GM23338 (cell line): ENCODE data around the gene KRTAP5-4. TPM values are rescaled to one million over a fixed set of nuclear protein-coding genes. Genes with fewer than 3 reads are reported as not detected.

Experiments
- ATAC-seq: fragments of 200-7000 bp; cut with Tn5 transposase; 3 replicates; pipeline ENCODE4 v1.9.1; 2020
- DNase-seq: peaks from one replicate; pipeline ENCODE4 v3.0.0-alpha.2; 2015; ENCODE audit warnings: low spot score
- H2AFZ ChIP-seq: fragments of 200-600 bp; sonication (generic); 2 replicates; pipeline ENCODE4 v1.8.0; 2016; ENCODE audit warnings: antibody characterized with exemption, mild to moderate bottlenecking, moderate library complexity
- H3F3A ChIP-seq: fragments of 200-600 bp; sonication (generic); replicated peaks from 2 replicates; pipeline ENCODE4 v1.8.0; 2017; ENCODE audit warnings: antibody characterized with exemption, mixed run types, low read depth
- H3K27ac ChIP-seq: fragments of 200-600 bp; sonication (generic); 2 replicates; pipeline ENCODE4 v1.6.1; 2016; ENCODE audit warnings: low read depth
- H3K27me3 ChIP-seq: fragments of 200-600 bp; sonication (generic); 2 replicates; pipeline ENCODE4 v1.8.0; 2016; ENCODE audit warnings: mild to moderate bottlenecking, mixed run types, moderate library complexity; ENCODE audit not compliant: insufficient read depth
- H3K36me3 ChIP-seq: fragments of 200-600 bp; sonication (generic); 2 replicates; pipeline ENCODE4 v1.8.0; 2016; ENCODE audit warnings: mild to moderate bottlenecking; ENCODE audit not compliant: insufficient read depth
- H3K4me1 ChIP-seq: fragments of 200-600 bp; sonication (generic); 2 replicates; pipeline ENCODE4 v1.8.0; 2016; ENCODE audit warnings: mild to moderate bottlenecking, moderate library complexity; ENCODE audit not compliant: insufficient read depth
- H3K4me2 ChIP-seq: fragments of 200-600 bp; sonication (generic); 2 replicates; pipeline ENCODE4 v1.7.1; 2017; ENCODE audit warnings: mixed run types
- H3K4me3 ChIP-seq: fragments of 200-600 bp; sonication (generic); 2 replicates; pipeline ENCODE4 v1.6.1; 2016; ENCODE audit warnings: mixed run types
- H3K79me2 ChIP-seq: fragments of 200-600 bp; sonication (generic); replicated peaks from 2 replicates; pipeline ENCODE4 v1.8.0; 2017; ENCODE audit warnings: mild to moderate bottlenecking; ENCODE audit not compliant: insufficient read depth
- H3K9me2 ChIP-seq: fragments of 200-600 bp; sonication (generic); 2 replicates; pipeline ENCODE4 v1.8.0; 2017; ENCODE audit not compliant: insufficient read depth
- H4K20me1 ChIP-seq: fragments of 200-600 bp; sonication (generic); replicated peaks from 2 replicates; pipeline ENCODE4 v1.8.0; 2017; ENCODE audit warnings: mild to moderate bottlenecking; ENCODE audit not compliant: insufficient read depth
- H3K27ac Mint-ChIP-seq: 2 replicates; pipeline ENCODE4 v1.8.0; 2020; ENCODE audit warnings: inconsistent platforms, mild to moderate bottlenecking, moderate library complexity, mixed read lengths
- H3K27me3 Mint-ChIP-seq: 3 replicates; pipeline ENCODE4 v1.8.0; 2022; ENCODE audit warnings: low read depth, mild to moderate bottlenecking, moderate library complexity, mixed read lengths, inconsistent platforms; ENCODE audit not compliant: insufficient read depth, poor library complexity
- H3K36me3 Mint-ChIP-seq: 3 replicates; pipeline ENCODE4 v1.8.0; 2021; ENCODE audit warnings: low read depth, mild to moderate bottlenecking, inconsistent platforms, moderate library complexity, mixed read lengths
- H3K4me1 Mint-ChIP-seq: 3 replicates; pipeline ENCODE4 v1.8.0; 2020; ENCODE audit warnings: mild to moderate bottlenecking, inconsistent platforms, mixed read lengths
- H3K4me3 Mint-ChIP-seq: 3 replicates; pipeline ENCODE4 v1.8.0; 2021; ENCODE audit warnings: moderate library complexity, mild to moderate bottlenecking, inconsistent platforms, mixed read lengths
- H3K9me3 Mint-ChIP-seq: 3 replicates; pipeline ENCODE4 v1.8.0; 2020; ENCODE audit warnings: moderate library complexity, mild to moderate bottlenecking, inconsistent platforms, mixed read lengths
- CREB1 ChIP-seq: fragments of 250-450 bp; sonication (Bioruptor Pico); IDR thresholded peaks from 2 replicates; pipeline ENCODE4 v1.5.0; 2020; ENCODE audit warnings: low read depth, mild to moderate bottlenecking, moderate library complexity
- EZH2 ChIP-seq: fragments of 200-600 bp; sonication (generic); IDR thresholded peaks from one replicate; pipeline ENCODE4 v1.8.0; 2017; ENCODE audit warnings: antibody characterized with exemption, mild to moderate bottlenecking, low read depth; ENCODE audit not compliant: unreplicated experiment
- EZH2phosphoT487 ChIP-seq: fragments of 200-600 bp; sonication (generic); IDR thresholded peaks from one replicate; pipeline ENCODE4 v1.8.1; 2018; ENCODE audit warnings: antibody characterized with exemption; ENCODE audit not compliant: unreplicated experiment
- JUNB ChIP-seq: IDR thresholded peaks from one replicate; pipeline ENCODE4 v1.6.1; 2016; ENCODE audit warnings: antibody characterized with exemption; ENCODE audit not compliant: unreplicated experiment
- NANOG ChIP-seq: IDR thresholded peaks from 2 replicates; pipeline ENCODE4 v1.6.1; 2016; ENCODE audit warnings: antibody characterized with exemption, borderline replicate concordance
- POLR2AphosphoS5 ChIP-seq: IDR thresholded peaks from 2 replicates; pipeline ENCODE4 v1.6.1; 2016; ENCODE audit warnings: antibody characterized with exemption, low read depth
- REST ChIP-seq: IDR thresholded peaks from one replicate; pipeline ENCODE4 v1.6.1; 2018; ENCODE audit warnings: antibody characterized with exemption; ENCODE audit not compliant: unreplicated experiment
- STAT1 ChIP-seq: IDR thresholded peaks from one replicate; pipeline ENCODE4 v1.6.1; 2016; ENCODE audit warnings: antibody characterized with exemption; ENCODE audit not compliant: unreplicated experiment
- ZNF114 ChIP-seq: fragments of 250-450 bp; sonication (Bioruptor Pico); IDR thresholded peaks from 2 replicates; pipeline ENCODE4 v1.5.0; 2020; ENCODE audit warnings: mild to moderate bottlenecking, moderate library complexity
- ZNF331 ChIP-seq: fragments of 250-450 bp; sonication (Bioruptor Pico); IDR thresholded peaks from 2 replicates; pipeline ENCODE4 v1.5.0; 2020; ENCODE audit warnings: low read depth, mild to moderate bottlenecking, moderate library complexity
- polyA plus RNA-seq: library from polyadenylated mRNA; unstranded; fragments of >200 nt; fragmentation: Nextera tagmentation; extraction: Ambion mirVana; gene quantifications from 2 replicates; pipeline ENCODE4 v1.2.1, GENCODE V29; 2016
- total RNA-seq: library from RNA; depleted of rRNA; stranded (reverse); fragments of >200 nt; shearing (Covaris generic); gene quantifications from 2 replicates; pipeline ENCODE4 v1.2.3, GENCODE V29; 2014
- TF ChIP-seq, protein P1 (sequence below), 2 experiments: fragments of 200-600 bp in 1 of 2; sonication (generic) in 1 of 2; conservative IDR thresholded peaks; 2 replicates each; pipeline versions ENCODE4 v1.5.1 to v1.6.1; 2016 to 2017; ENCODE audit warnings: antibody characterized with exemption in 2 of 2, low read depth in 2 of 2, mild to moderate bottlenecking in 2 of 2, moderate library complexity in 1 of 2
- TF ChIP-seq, protein P2 (sequence below): IDR thresholded peaks from 2 replicates; pipeline ENCODE4 v1.6.1; 2016; ENCODE audit warnings: antibody characterized with exemption
- TF ChIP-seq, protein P3 (sequence below): fragments of 250-450 bp; sonication (Bioruptor Pico); IDR thresholded peaks from 2 replicates; pipeline ENCODE4 v1.5.0; 2020; ENCODE audit warnings: mild to moderate bottlenecking, moderate library complexity

KRTAP5-4 gene
- total and polyA plus RNA-seq, 2 experiments from 2014 or later = not detected

- H3K27ac Mint-ChIP-seq = no peak overlapping the region
- ATAC-seq (no peak), DNase-seq (no peak)
- Histone ChIP-seq H3K4me1 (no peaks in the 10 kb centered on the region), H3K4me3 (no peak overlapping the region), H3K36me3 (no peaks in the 10 kb centered on the region), H2AFZ (no peak overlapping the region), H4K20me1 (no peaks in the 10 kb centered on the region), H3K27me3 (no peaks in the 10 kb centered on the region), H3K27ac (no peak overlapping the region), H3K4me2 (no peak overlapping the region), H3K79me2 (no peaks in the 10 kb centered on the region), H3K9me2 (no peaks in the 10 kb centered on the region), H3F3A (no peaks in the 10 kb centered on the region)
- H3K36me3 Mint-ChIP-seq = no peaks in the 10 kb centered on the region
- H3K4me1 Mint-ChIP-seq = no peaks in the 10 kb centered on the region
- no peak overlapping the region for H3K4me3 Mint-ChIP-seq
- TF ChIP-seq EZH2 = no peak
- TF ChIP-seq ZNF114 = no peak
- TF ChIP-seq CREB1 (CRISPR knock-in tag) = no peak
- TF ChIP-seq, protein P1, sequence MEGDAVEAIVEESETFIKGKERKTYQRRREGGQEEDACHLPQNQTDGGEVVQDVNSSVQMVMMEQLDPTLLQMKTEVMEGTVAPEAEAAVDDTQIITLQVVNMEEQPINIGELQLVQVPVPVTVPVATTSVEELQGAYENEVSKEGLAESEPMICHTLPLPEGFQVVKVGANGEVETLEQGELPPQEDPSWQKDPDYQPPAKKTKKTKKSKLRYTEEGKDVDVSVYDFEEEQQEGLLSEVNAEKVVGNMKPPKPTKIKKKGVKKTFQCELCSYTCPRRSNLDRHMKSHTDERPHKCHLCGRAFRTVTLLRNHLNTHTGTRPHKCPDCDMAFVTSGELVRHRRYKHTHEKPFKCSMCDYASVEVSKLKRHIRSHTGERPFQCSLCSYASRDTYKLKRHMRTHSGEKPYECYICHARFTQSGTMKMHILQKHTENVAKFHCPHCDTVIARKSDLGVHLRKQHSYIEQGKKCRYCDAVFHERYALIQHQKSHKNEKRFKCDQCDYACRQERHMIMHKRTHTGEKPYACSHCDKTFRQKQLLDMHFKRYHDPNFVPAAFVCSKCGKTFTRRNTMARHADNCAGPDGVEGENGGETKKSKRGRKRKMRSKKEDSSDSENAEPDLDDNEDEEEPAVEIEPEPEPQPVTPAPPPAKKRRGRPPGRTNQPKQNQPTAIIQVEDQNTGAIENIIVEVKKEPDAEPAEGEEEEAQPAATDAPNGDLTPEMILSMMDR (conservative IDR thresholded peaks at IDR 0.05; ENCODE audit: low read depth in 2 of 2) = no peak
- no peak for TF ChIP-seq EZH2phosphoT487
- TF ChIP-seq NANOG = no peak
- TF ChIP-seq STAT1 = no peak
- TF ChIP-seq, protein P2, sequence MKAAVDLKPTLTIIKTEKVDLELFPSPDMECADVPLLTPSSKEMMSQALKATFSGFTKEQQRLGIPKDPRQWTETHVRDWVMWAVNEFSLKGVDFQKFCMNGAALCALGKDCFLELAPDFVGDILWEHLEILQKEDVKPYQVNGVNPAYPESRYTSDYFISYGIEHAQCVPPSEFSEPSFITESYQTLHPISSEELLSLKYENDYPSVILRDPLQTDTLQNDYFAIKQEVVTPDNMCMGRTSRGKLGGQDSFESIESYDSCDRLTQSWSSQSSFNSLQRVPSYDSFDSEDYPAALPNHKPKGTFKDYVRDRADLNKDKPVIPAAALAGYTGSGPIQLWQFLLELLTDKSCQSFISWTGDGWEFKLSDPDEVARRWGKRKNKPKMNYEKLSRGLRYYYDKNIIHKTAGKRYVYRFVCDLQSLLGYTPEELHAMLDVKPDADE = no peak
- no peak for TF ChIP-seq REST
- TF ChIP-seq JUNB = no peak
- no peak for TF ChIP-seq ZNF331 (CRISPR knock-in tag)
- TF ChIP-seq POLR2AphosphoS5 = no peak
- TF ChIP-seq, protein P3, sequence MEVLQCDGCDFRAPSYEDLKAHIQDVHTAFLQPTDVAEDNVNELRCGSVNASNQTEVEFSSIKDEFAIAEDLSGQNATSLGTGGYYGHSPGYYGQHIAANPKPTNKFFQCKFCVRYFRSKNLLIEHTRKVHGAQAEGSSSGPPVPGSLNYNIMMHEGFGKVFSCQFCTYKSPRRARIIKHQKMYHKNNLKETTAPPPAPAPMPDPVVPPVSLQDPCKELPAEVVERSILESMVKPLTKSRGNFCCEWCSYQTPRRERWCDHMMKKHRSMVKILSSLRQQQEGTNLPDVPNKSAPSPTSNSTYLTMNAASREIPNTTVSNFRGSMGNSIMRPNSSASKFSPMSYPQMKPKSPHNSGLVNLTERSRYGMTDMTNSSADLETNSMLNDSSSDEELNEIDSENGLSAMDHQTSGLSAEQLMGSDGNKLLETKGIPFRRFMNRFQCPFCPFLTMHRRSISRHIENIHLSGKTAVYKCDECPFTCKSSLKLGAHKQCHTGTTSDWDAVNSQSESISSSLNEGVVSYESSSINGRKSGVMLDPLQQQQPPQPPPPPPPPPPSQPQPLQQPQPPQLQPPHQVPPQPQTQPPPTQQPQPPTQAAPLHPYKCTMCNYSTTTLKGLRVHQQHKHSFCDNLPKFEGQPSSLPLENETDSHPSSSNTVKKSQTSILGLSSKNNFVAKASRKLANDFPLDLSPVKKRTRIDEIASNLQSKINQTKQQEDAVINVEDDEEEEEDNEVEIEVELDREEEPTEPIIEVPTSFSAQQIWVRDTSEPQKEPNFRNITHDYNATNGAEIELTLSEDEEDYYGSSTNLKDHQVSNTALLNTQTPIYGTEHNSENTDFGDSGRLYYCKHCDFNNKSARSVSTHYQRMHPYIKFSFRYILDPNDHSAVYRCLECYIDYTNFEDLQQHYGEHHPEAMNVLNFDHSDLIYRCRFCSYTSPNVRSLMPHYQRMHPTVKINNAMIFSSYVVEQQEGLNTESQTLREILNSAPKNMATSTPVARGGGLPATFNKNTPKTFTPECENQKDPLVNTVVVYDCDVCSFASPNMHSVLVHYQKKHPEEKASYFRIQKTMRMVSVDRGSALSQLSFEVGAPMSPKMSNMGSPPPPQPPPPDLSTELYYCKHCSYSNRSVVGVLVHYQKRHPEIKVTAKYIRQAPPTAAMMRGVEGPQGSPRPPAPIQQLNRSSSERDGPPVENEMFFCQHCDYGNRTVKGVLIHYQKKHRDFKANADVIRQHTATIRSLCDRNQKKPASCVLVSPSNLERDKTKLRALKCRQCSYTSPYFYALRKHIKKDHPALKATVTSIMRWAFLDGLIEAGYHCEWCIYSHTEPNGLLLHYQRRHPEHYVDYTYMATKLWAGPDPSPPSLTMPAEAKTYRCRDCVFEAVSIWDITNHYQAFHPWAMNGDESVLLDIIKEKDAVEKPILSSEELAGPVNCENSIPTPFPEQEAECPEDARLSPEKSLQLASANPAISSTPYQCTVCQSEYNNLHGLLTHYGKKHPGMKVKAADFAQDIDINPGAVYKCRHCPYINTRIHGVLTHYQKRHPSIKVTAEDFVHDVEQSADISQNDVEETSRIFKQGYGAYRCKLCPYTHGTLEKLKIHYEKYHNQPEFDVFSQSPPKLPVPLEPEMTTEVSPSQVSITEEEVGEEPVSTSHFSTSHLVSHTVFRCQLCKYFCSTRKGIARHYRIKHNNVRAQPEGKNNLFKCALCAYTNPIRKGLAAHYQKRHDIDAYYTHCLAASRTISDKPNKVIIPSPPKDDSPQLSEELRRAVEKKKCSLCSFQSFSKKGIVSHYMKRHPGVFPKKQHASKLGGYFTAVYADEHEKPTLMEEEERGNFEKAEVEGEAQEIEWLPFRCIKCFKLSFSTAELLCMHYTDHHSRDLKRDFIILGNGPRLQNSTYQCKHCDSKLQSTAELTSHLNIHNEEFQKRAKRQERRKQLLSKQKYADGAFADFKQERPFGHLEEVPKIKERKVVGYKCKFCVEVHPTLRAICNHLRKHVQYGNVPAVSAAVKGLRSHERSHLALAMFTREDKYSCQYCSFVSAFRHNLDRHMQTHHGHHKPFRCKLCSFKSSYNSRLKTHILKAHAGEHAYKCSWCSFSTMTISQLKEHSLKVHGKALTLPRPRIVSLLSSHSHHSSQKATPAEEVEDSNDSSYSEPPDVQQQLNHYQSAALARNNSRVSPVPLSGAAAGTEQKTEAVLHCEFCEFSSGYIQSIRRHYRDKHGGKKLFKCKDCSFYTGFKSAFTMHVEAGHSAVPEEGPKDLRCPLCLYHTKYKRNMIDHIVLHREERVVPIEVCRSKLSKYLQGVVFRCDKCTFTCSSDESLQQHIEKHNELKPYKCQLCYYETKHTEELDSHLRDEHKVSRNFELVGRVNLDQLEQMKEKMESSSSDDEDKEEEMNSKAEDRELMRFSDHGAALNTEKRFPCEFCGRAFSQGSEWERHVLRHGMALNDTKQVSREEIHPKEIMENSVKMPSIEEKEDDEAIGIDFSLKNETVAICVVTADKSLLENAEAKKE (CRISPR knock-in tag) = no peak
- H3K27me3 Mint-ChIP-seq = peaks cover 14% of the 10 kb centered on the region
- H3K9me3 Mint-ChIP-seq = no peaks in the 10 kb centered on the region
Measured at GRCh38 chr11:1670905-1671371, 49.0 kb upstream of the KRTAP5-4 start.
